GM12878 (cell line): ENCODE data around the gene MAST3. TPM values are rescaled to one million over a fixed set of nuclear protein-coding genes. Genes with fewer than 3 reads are reported as not detected.

ENCODE experiments used
- CTCF ChIP-seq, 3 experiments: IDR thresholded peaks in 2 of 3; conservative IDR thresholded peaks in 1 of 3; 2 replicates each; pipeline ENCODE4 v1.5.1; 2011; ENCODE audit warnings: low read depth in 3 of 3, low read length in 3 of 3, mild to moderate bottlenecking in 3 of 3, control low read depth in 2 of 3, moderate library complexity in 2 of 3, inconsistent platforms in 1 of 3, mixed read lengths in 1 of 3; ENCODE audit not compliant: control insufficient read depth in 2 of 3, insufficient read depth in 1 of 3; ENCODE audit errors: extremely low read depth in 1 of 3
- CUX1 ChIP-seq: IDR thresholded peaks from 2 replicates; pipeline ENCODE4 v1.6.1; 2012; ENCODE audit warnings: improper control_type of control experiment, low read depth, low read length; ENCODE audit not compliant: insufficient replicate concordance
- FOS ChIP-seq: IDR thresholded peaks from 3 replicates; pipeline ENCODE4 v1.6.1; 2011; ENCODE audit warnings: borderline replicate concordance; ENCODE audit not compliant: insufficient read length; ENCODE audit errors: extremely low read depth
- HDAC2 ChIP-seq: fragments of 200-600 bp; sonication (generic); IDR thresholded peaks from 2 replicates; pipeline ENCODE4 v1.6.1; 2017
- HDAC6 ChIP-seq: fragments of 200-600 bp; sonication (generic); IDR thresholded peaks from one replicate; pipeline ENCODE4 v1.8.0; 2017; ENCODE audit warnings: antibody characterized with exemption; ENCODE audit not compliant: unreplicated experiment
- MEF2A ChIP-seq: IDR thresholded peaks from 2 replicates; pipeline ENCODE4 v1.6.1; 2011; ENCODE audit warnings: low read depth, mild to moderate bottlenecking, low read length, moderate library complexity; ENCODE audit not compliant: insufficient read depth
- MTA3 ChIP-seq: IDR thresholded peaks from 2 replicates; pipeline ENCODE4 v1.6.1; 2012; ENCODE audit warnings: low read length, inconsistent platforms, borderline replicate concordance
- MXI1 ChIP-seq: fragments of 150-350 bp; IDR thresholded peaks from 2 replicates; pipeline ENCODE4 v1.6.1; 2011; ENCODE audit warnings: low read depth, mild to moderate bottlenecking, inconsistent platforms, low read length, improper control_type of control experiment
- MYC ChIP-seq: IDR thresholded peaks from 2 replicates; pipeline ENCODE4 v1.6.1; 2011; ENCODE audit warnings: mild to moderate bottlenecking, low read length, moderate library complexity, inconsistent platforms; ENCODE audit not compliant: insufficient read depth, insufficient replicate concordance, insufficient read length, severe bottlenecking
- NFXL1 ChIP-seq: fragments of 450-650 bp; IDR thresholded peaks from 2 replicates; pipeline ENCODE4 v1.6.1; 2017; ENCODE audit warnings: antibody characterized with exemption, mild to moderate bottlenecking, borderline replicate concordance
- NR2F1 ChIP-seq: fragments of 450-650 bp; conservative IDR thresholded peaks from 2 replicates; pipeline ENCODE4 v1.6.1; 2017; ENCODE audit warnings: mild to moderate bottlenecking
- PAX5 ChIP-seq: IDR thresholded peaks from 2 replicates; pipeline ENCODE4 v1.6.1; 2011; ENCODE audit warnings: low read depth, low read length, borderline replicate concordance
- RELB ChIP-seq: fragments of 450-650 bp; IDR thresholded peaks from 2 replicates; pipeline ENCODE4 v1.6.1; 2017; ENCODE audit warnings: low read depth, mild to moderate bottlenecking, moderate library complexity
- SIN3A ChIP-seq: IDR thresholded peaks from 2 replicates; pipeline ENCODE4 v1.6.1; 2012; ENCODE audit warnings: low read depth, low read length, improper control_type of control experiment
- SMAD5 ChIP-seq: IDR thresholded peaks from 2 replicates; pipeline ENCODE4 v1.6.1; 2016; ENCODE audit warnings: antibody characterized with exemption, low read depth
- SMARCA5 ChIP-seq: fragments of 450-650 bp; IDR thresholded peaks from 2 replicates; pipeline ENCODE4 v1.6.1; 2017; ENCODE audit warnings: mild to moderate bottlenecking
- SRF ChIP-seq, 2 experiments: IDR thresholded peaks; 2 replicates each; pipeline ENCODE4 v1.6.1; 2011; ENCODE audit warnings: low read depth in 2 of 2, low read length in 2 of 2, mild to moderate bottlenecking in 1 of 2, moderate library complexity in 1 of 2
- SUZ12 ChIP-seq: fragments of 200-600 bp; sonication (generic); IDR thresholded peaks from one replicate; pipeline ENCODE4 v1.6.1; 2018; ENCODE audit warnings: antibody characterized with exemption, mild to moderate bottlenecking; ENCODE audit not compliant: unreplicated experiment
- TCF7 ChIP-seq: IDR thresholded peaks from 2 replicates; pipeline ENCODE4 v1.6.1; 2014; ENCODE audit warnings: antibody characterized with exemption, borderline replicate concordance
- WRNIP1 ChIP-seq: IDR thresholded peaks from 2 replicates; pipeline ENCODE4 v1.6.1; 2011; ENCODE audit warnings: low read depth, low read length, improper control_type of control experiment, borderline replicate concordance
- YY1 ChIP-seq: IDR thresholded peaks from 2 replicates; pipeline ENCODE4 v1.6.1; 2011; ENCODE audit warnings: low read depth, mild to moderate bottlenecking, low read length
- ZNF207 ChIP-seq: fragments of 450-650 bp; IDR thresholded peaks from 2 replicates; pipeline ENCODE4 v1.6.1; 2014; ENCODE audit warnings: antibody characterized with exemption, mild to moderate bottlenecking, borderline replicate concordance
- polyA plus RNA-seq, 11 experiments: library from polyadenylated mRNA; depleted of rRNA in 4 of 11; unstranded in 6 of 11; stranded (reverse) in 5 of 11; fragments of >200 nt; fragmentation: Nextera tagmentation in 4 of 11; fragmentation: Illumina TruSeq in 1 of 11; extraction: Ambion mirVana in 4 of 11; extraction: Trizol in 1 of 11; gene quantifications; 1 replicate in 1 of 11; 2 replicates in 10 of 11; pipeline versions ENCODE4 v1.2.1 to v1.2.3, GENCODE V29; 2011 to 2016; ENCODE audit warnings: inconsistent platforms in 2 of 11, missing spikeins in 2 of 11, low read depth in 1 of 11
- total RNA-seq, 4 experiments: library from RNA; depleted of rRNA in 3 of 4; stranded (reverse); fragments of >200 nt in 3 of 4; fragmentation: Illumina TruSeq in 1 of 4; extraction: Trizol in 1 of 4; gene quantifications; 2 replicates each; pipeline versions ENCODE4 v1.2.1 to v1.2.3, GENCODE V29; 2013 to 2021

Gene MAST3
- total and polyA plus RNA-seq, 10 of the 15 experiments (the other 5 are each of a cell fraction or from before 2014, with no cell fraction given): 3.0 to 22.2 (median 7.5) TPM

DNA sequence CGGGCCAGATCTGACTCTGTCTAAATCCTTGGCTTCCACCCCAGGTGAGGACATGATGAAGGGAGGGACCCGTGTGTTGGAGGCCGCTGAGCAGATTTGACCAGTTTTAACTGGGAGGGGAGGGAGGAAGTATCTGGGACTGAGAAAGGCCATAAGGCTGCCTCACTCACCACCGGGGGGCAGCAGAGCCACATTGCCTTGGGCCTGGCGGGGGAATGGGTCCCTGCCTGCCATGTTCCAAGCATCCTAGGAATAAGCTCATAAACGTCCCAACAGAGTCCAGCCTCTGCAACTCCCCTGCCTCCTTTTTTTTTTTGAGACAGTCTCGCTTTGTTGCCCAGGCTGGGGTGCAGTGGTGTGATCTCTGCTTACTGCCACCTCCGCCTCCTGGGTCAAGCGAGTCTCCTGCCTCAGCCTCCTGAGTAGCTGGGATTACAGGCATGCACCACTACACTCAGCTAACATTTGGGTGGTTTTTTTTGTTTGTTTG lies 15.5 kb downstream of the MAST3 start (continued):
- TF ChIP-seq RELB: no peak
- TF ChIP-seq ZNF207: no peak
- TF ChIP-seq MYC: no peak
- TF ChIP-seq MTA3: no peak
- no peak for TF ChIP-seq SIN3A
- peak; percentile 85 for TF ChIP-seq YY1
- TF ChIP-seq SMARCA5: peak; percentile 81; the same call in 1 of the 2 replicates
- TF ChIP-seq PAX5: no peak
- no peak for TF ChIP-seq TCF7
- TF ChIP-seq FOS: no peak
- no peak for TF ChIP-seq MEF2A
- no peak for TF ChIP-seq SRF (IDR thresholded peaks at IDR 0.05; ENCODE audit: low read depth in 2 of 2, low read length in 2 of 2)
- TF ChIP-seq MXI1: no peak
- no peak for TF ChIP-seq HDAC6
- no peak for TF ChIP-seq HDAC2
- TF ChIP-seq NR2F1: no peak
- TF ChIP-seq CUX1: no peak
- no peak for TF ChIP-seq NFXL1
- no peak for TF ChIP-seq SMAD5
- no peak for TF ChIP-seq WRNIP1
- TF ChIP-seq CTCF (IDR thresholded peaks at IDR 0.05 in 2 of 3, conservative IDR thresholded peaks at IDR 0.05 in 1 of 3; ENCODE audit: control insufficient read depth in 2 of 3, extremely low read depth in 1 of 3, insufficient read depth in 1 of 3, low read depth in 3 of 3, low read length in 3 of 3): peak; percentile 88 to 93 (median 91)
- TF ChIP-seq SUZ12: no peak
